OCI-LY1 (cell line): ENCODE measurements around the gene ABLIM2.

ENCODE experiments used
- H2AFZ ChIP-seq: fragments of 200-600 bp; sonication (generic), shearing (Covaris generic); 2 replicates; pipeline ENCODE4 v1.6.0; 2014; ENCODE audit warnings: antibody characterized with exemption, mild to moderate bottlenecking, low read length
- H3F3A ChIP-seq: fragments of 200-600 bp; sonication (generic), shearing (Covaris generic); 2 replicates; pipeline ENCODE4 v1.6.0; 2014; ENCODE audit warnings: mild to moderate bottlenecking, antibody characterized with exemption, low read length, moderate library complexity; ENCODE audit not compliant: insufficient read depth
- H3K27ac ChIP-seq: fragments of 200-600 bp; sonication (generic); 2 replicates; pipeline ENCODE4 v1.5.1; 2014; ENCODE audit warnings: low read length, mixed run types, mild to moderate bottlenecking, low read depth; ENCODE audit not compliant: poor library complexity, severe bottlenecking
- H3K27me3 ChIP-seq: fragments of 200-600 bp; sonication (generic); 2 replicates; pipeline ENCODE4 v1.6.0; 2014; ENCODE audit warnings: antibody characterized with exemption, mild to moderate bottlenecking, low read length, moderate library complexity; ENCODE audit not compliant: insufficient read depth
- H3K36me3 ChIP-seq: fragments of 200-600 bp; sonication (generic); 2 replicates; pipeline ENCODE4 v1.6.1; 2014; ENCODE audit warnings: mild to moderate bottlenecking, antibody characterized with exemption, low read length, moderate library complexity, mixed read lengths; ENCODE audit not compliant: insufficient read depth
- H3K4me1 ChIP-seq: fragments of 200-600 bp; sonication (generic); 2 replicates; pipeline ENCODE4 v1.5.1; 2014; ENCODE audit warnings: mild to moderate bottlenecking, low read length, moderate library complexity; ENCODE audit not compliant: insufficient read depth, severe bottlenecking
- H3K4me2 ChIP-seq: fragments of 200-600 bp; sonication (generic), shearing (Covaris generic); 2 replicates; pipeline ENCODE4 v1.6.1; 2014; ENCODE audit warnings: low read length
- H3K4me3 ChIP-seq: fragments of 200-600 bp; sonication (generic); 2 replicates; pipeline ENCODE4 v1.5.1; 2014; ENCODE audit warnings: low read length, low read depth, mild to moderate bottlenecking, mixed read lengths; ENCODE audit not compliant: poor library complexity, severe bottlenecking
- H3K79me2 ChIP-seq: fragments of 200-600 bp; shearing (Covaris generic); 2 replicates; pipeline ENCODE4 v1.6.1; 2016; ENCODE audit warnings: mixed run types, low read length, mixed read lengths; ENCODE audit not compliant: insufficient read depth
- H3K9ac ChIP-seq: fragments of 200-600 bp; sonication (generic), shearing (Covaris generic); 2 replicates; pipeline ENCODE4 v1.6.1; 2014; ENCODE audit warnings: mild to moderate bottlenecking, low read length, mixed read lengths
- H3K9me2 ChIP-seq: fragments of 200-600 bp; sonication (generic), shearing (Covaris generic); 2 replicates; pipeline ENCODE4 v1.6.1; 2014; ENCODE audit warnings: low read depth, mild to moderate bottlenecking, low read length, mixed read lengths
- H3K9me3 ChIP-seq: fragments of 200-600 bp; shearing (Covaris generic); 2 replicates; pipeline ENCODE4 v1.6.1; 2014; ENCODE audit warnings: low read length, mixed read lengths
- H4K20me1 ChIP-seq: fragments of 200-600 bp; sonication (generic), shearing (Covaris generic); 2 replicates; pipeline ENCODE4 v1.6.0; 2016; ENCODE audit warnings: mild to moderate bottlenecking, low read length; ENCODE audit not compliant: insufficient read depth
- EZH2 ChIP-seq: fragments of 200-600 bp; sonication (generic), shearing (Covaris generic); IDR thresholded peaks from 2 replicates; pipeline ENCODE4 v1.8.0; 2017; ENCODE audit warnings: borderline replicate concordance, mixed run types, mild to moderate bottlenecking, antibody characterized with exemption, low read length, moderate library complexity, mixed read lengths
- TF ChIP-seq, protein P1 (sequence below): fragments of 200-600 bp; sonication (generic), shearing (Covaris generic); IDR thresholded peaks from 2 replicates; pipeline ENCODE4 v1.5.1; 2017; ENCODE audit warnings: mild to moderate bottlenecking, antibody characterized with exemption, low read length, moderate library complexity, mixed read lengths

The ABLIM2 gene

GRCh38 chr4:8148785-8149435 is 9.7 kb downstream of the ABLIM2 start:
- no peaks in the 10 kb centered on the region for H3F3A ChIP-seq
- no peak for TF ChIP-seq EZH2
- TF ChIP-seq, protein P1, sequence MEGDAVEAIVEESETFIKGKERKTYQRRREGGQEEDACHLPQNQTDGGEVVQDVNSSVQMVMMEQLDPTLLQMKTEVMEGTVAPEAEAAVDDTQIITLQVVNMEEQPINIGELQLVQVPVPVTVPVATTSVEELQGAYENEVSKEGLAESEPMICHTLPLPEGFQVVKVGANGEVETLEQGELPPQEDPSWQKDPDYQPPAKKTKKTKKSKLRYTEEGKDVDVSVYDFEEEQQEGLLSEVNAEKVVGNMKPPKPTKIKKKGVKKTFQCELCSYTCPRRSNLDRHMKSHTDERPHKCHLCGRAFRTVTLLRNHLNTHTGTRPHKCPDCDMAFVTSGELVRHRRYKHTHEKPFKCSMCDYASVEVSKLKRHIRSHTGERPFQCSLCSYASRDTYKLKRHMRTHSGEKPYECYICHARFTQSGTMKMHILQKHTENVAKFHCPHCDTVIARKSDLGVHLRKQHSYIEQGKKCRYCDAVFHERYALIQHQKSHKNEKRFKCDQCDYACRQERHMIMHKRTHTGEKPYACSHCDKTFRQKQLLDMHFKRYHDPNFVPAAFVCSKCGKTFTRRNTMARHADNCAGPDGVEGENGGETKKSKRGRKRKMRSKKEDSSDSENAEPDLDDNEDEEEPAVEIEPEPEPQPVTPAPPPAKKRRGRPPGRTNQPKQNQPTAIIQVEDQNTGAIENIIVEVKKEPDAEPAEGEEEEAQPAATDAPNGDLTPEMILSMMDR = no peak
- H3K79me2 ChIP-seq = no peaks in the 10 kb centered on the region
- H3K27me3 ChIP-seq = no peaks in the 10 kb centered on the region
- H3K4me1 ChIP-seq = peaks cover 6% of the 10 kb centered on the region
- H3K27ac ChIP-seq = no peak overlapping the region
- no peaks in the 10 kb centered on the region for H4K20me1 ChIP-seq
- H3K9me2 ChIP-seq = no peaks in the 10 kb centered on the region
- no peak overlapping the region for H3K9ac ChIP-seq
- no peak overlapping the region for H3K4me3 ChIP-seq
- no peaks in the 10 kb centered on the region; the same call in 1 of the 2 replicates for H3K36me3 ChIP-seq
- no peak overlapping the region for H2AFZ ChIP-seq
- H3K4me2 ChIP-seq = no peak overlapping the region
- H3K9me3 ChIP-seq = no peaks in the 10 kb centered on the region

GRCh38 chr4:8148159-8148558 is 10.5 kb downstream of the ABLIM2 start:
- Histone ChIP-seq H3K36me3 (no peaks in the 10 kb centered on the region; the same call in 1 of the 2 replicates), H3K9me2 (no peaks in the 10 kb centered on the region), H3K9me3 (no peaks in the 10 kb centered on the region), H3K27me3 (no peaks in the 10 kb centered on the region), H3F3A (no peaks in the 10 kb centered on the region), H2AFZ (no peak overlapping the region), H4K20me1 (no peaks in the 10 kb centered on the region), H3K9ac (no peak overlapping the region), H3K27ac (no peak overlapping the region), H3K4me3 (no peak overlapping the region), H3K79me2 (no peaks in the 10 kb centered on the region), H3K4me2 (no peak overlapping the region), H3K4me1 (peaks cover 6% of the 10 kb centered on the region)
- no peak for TF ChIP-seq EZH2
- TF ChIP-seq, protein P1 = no peak

GRCh38 chr4:8147231-8147970 is 11.2 kb downstream of the ABLIM2 start:
- Histone ChIP-seq H3K27me3 (no peaks in the 10 kb centered on the region), H3K36me3 (no peaks in the 10 kb centered on the region), H3K27ac (no peak overlapping the region), H3K4me3 (no peak overlapping the region), H2AFZ (no peak overlapping the region), H3K9me2 (no peaks in the 10 kb centered on the region), H3K79me2 (no peaks in the 10 kb centered on the region), H4K20me1 (no peaks in the 10 kb centered on the region), H3F3A (no peaks in the 10 kb centered on the region), H3K4me1 (peaks cover 6% of the 10 kb centered on the region), H3K9me3 (no peaks in the 10 kb centered on the region), H3K9ac (no peak overlapping the region), H3K4me2 (no peak overlapping the region)
- TF ChIP-seq, protein P1 = no peak
- no peak for TF ChIP-seq EZH2
